Measurements from ENCODE around the gene F2RL1. TPM values are rescaled to one million over a fixed set of nuclear protein-coding genes. Genes with fewer than 3 reads are reported as not detected.

F2RL1 gene
- total RNA-seq, 1 experiment from 2014 or later, result 23.0 TPM

GRCh38 chr5:76867827-76868693, 49.2 kb downstream of the F2RL1 start:
- H3T11ph ChIP-seq (ENCODE audit: low read length), result no peak overlapping the region
- H3K79me1 ChIP-seq (ENCODE audit: insufficient read depth, low read depth, low read length, poor library complexity, severe bottlenecking), result no peaks in the 10 kb centered on the region
- Mint-ChIP-seq H3K27ac (peak overlapping the region in 1 of 3 experiments; percentile 35; a peak in 1 of 7 replicates), H3K36me3 (ENCODE audit: insufficient read depth in 1 of 3, low read depth in 3 of 3) (no peaks in the 10 kb centered on the region), H3K4me3 (no peak overlapping the region), H3K9me3 (no peaks in the 10 kb centered on the region), H3K27me3 (ENCODE audit: low read depth) (no peaks in the 10 kb centered on the region), H3K4me1 (peaks cover 19 to 20% of the 10 kb centered on the region in 2 experiments)
- no peak overlapping the region for H3K14ac ChIP-seq (ENCODE audit: insufficient read depth, low read length)
- H2AK5ac ChIP-seq (ENCODE audit: insufficient read length, low read length), result no peak overlapping the region
- H2BK120ac ChIP-seq (ENCODE audit: low read depth, low read length, poor library complexity, severe bottlenecking), result no peak overlapping the region
- H4K91ac ChIP-seq (ENCODE audit: insufficient read length, low read depth, low read length), result no peak overlapping the region
- no peak overlapping the region for H3K9ac ChIP-seq (ENCODE audit: extremely low read depth, insufficient read length, low read length)
- no peak overlapping the region for H2BK12ac ChIP-seq (ENCODE audit: insufficient read length, low read depth, low read length)
- no peak overlapping the region for H3K18ac ChIP-seq (ENCODE audit: insufficient read length, low read depth, low read length)
- H3K56ac ChIP-seq (ENCODE audit: insufficient read length, low read depth, low read length), result no peak overlapping the region
- TF ChIP-seq CTCF (conservative IDR thresholded peaks at IDR 0.05), result peak; percentile 93
- WGBS (ENCODE audit: extremely low coverage, insufficient read length, low lambda C conversion rate), result no CpG with 5 or more reads among the region's 8 CpGs
- no peak overlapping the region for H2BK20ac ChIP-seq (ENCODE audit: low read depth, low read length, poor library complexity, severe bottlenecking)
- H4K20me1 ChIP-seq (ENCODE audit: control insufficient read depth, insufficient read depth, insufficient read length), result no peaks in the 10 kb centered on the region
- H3K4me2 ChIP-seq (ENCODE audit: insufficient read depth, insufficient read length, low read length), result no peak overlapping the region
- no peak overlapping the region for H3K23ac ChIP-seq (ENCODE audit: insufficient read length, low read depth, low read length)
- H3K27me3 ChIP-seq (ENCODE audit: insufficient read depth, low read length), result no peaks in the 10 kb centered on the region
- no peaks in the 10 kb centered on the region for H3K9me3 ChIP-seq (ENCODE audit: control insufficient read depth, low read depth, low read length)
- no peaks in the 10 kb centered on the region; the same call in 1 of the 2 replicates for H3K4me1 ChIP-seq (ENCODE audit: insufficient read depth, low read length)
- no peak overlapping the region for H4K5ac ChIP-seq (ENCODE audit: insufficient read length, low read depth, low read length)
- peak; percentile 61 for DNase-seq
- no peaks in the 10 kb centered on the region for H3K23me2 ChIP-seq (ENCODE audit: insufficient read length, low read depth, low read length, poor library complexity, severe bottlenecking)
- H3K4ac ChIP-seq (ENCODE audit: low read depth, low read length), result no peak overlapping the region
- H3K27ac ChIP-seq (ENCODE audit: insufficient read length, low read depth, low read length), result no peak overlapping the region
- no peak overlapping the region for H2BK15ac ChIP-seq (ENCODE audit: low read depth, low read length)
- no peak overlapping the region for H2AFZ ChIP-seq (ENCODE audit: low read length)
- no peak overlapping the region for H4K8ac ChIP-seq (replicated peaks; ENCODE audit: insufficient read length, low read depth, low read length)
- no peaks in the 10 kb centered on the region for H3K79me2 ChIP-seq (ENCODE audit: insufficient read depth, low read length)
- H2BK5ac ChIP-seq (ENCODE audit: insufficient read length, low read length), result no peak overlapping the region
